HL-60/S4 treated with phorbol 12-myristate 13-acetate at 8.2 ng/mL for 4 days and 3 days (cell line): Measurements from ENCODE around the gene OR4F15.
"Not testable (repeated sequence)": the region's sequence is repeated elsewhere in the genome, so short reads cannot be mapped to it uniquely, and the experiment has no call there.

Experiments
- in situ Hi-C: fragments of 300-500 bp; cut with MboI; formaldehyde crosslinking; loops from 2 replicates; pipeline ENCODE4 v1.15.0; 2022; ENCODE audit warnings: low sequenced_read_pairs

The OR4F15 gene

GRCh38 chr15:101811902-101812301 lies at the start of gene OR4F15:
TSS of gene OR4F15 (plus strand) at chr15:101812202. CDS start at chr15:101818187, 5,985 bp downstream.
- in situ Hi-C loops: no loop called here

- in situ Hi-C loops: not testable (repeated sequence)
These were observed 47.2 kb upstream of the OR4F15 start for GRCh38 chr15:101764669-101765339.

GRCh38 chr15:101765340-101765671 lies 46.7 kb upstream of the OR4F15 start:
- in situ Hi-C loops: not testable (repeated sequence)

- in situ Hi-C loops: no loop called here
These were observed 46.1 kb upstream of the OR4F15 start for GRCh38 chr15:101765772-101766456.

- in situ Hi-C loops: not testable (repeated sequence)
These were observed 44.8 kb upstream of the OR4F15 start for GRCh38 chr15:101767083-101767640.

- in situ Hi-C loops: no loop called here
These were observed 39.1 kb upstream of the OR4F15 start for GRCh38 chr15:101772921-101773320.

GRCh38 chr15:101773496-101774100 lies 38.4 kb upstream of the OR4F15 start:
- in situ Hi-C loops: no loop called here

GRCh38 chr15:101775136-101775535 lies 36.9 kb upstream of the OR4F15 start:
- in situ Hi-C loops: no loop called here

GRCh38 chr15:101778576-101778975 lies 33.4 kb upstream of the OR4F15 start:
- in situ Hi-C loops: not testable (repeated sequence)

- in situ Hi-C loops: not testable (repeated sequence)
These were observed 31.8 kb upstream of the OR4F15 start for GRCh38 chr15:101780225-101780624.

GRCh38 chr15:101781928-101782327 lies 30.1 kb upstream of the OR4F15 start:
- in situ Hi-C loops: no loop called here

GRCh38 chr15:101784644-101785043 lies 27.4 kb upstream of the OR4F15 start:
- in situ Hi-C loops: no loop called here

- in situ Hi-C loops: not testable (repeated sequence)
These were observed 25.6 kb upstream of the OR4F15 start for GRCh38 chr15:101786422-101786821.

- in situ Hi-C loops: not testable (repeated sequence)
These were observed 24.0 kb upstream of the OR4F15 start for GRCh38 chr15:101788001-101788400.

- in situ Hi-C loops: not testable (repeated sequence)
These were observed 23.3 kb upstream of the OR4F15 start for GRCh38 chr15:101788503-101789269.

- in situ Hi-C loops: not testable (repeated sequence)
These were observed 21.3 kb upstream of the OR4F15 start for GRCh38 chr15:101790748-101791147.

GRCh38 chr15:101793981-101794380 lies 18.0 kb upstream of the OR4F15 start:
- in situ Hi-C loops: not testable (repeated sequence)

GRCh38 chr15:101795455-101795854 lies 16.5 kb upstream of the OR4F15 start:
- in situ Hi-C loops: no loop called here

GRCh38 chr15:101799665-101800064 lies 12.3 kb upstream of the OR4F15 start:
- in situ Hi-C loops: no loop called here

- in situ Hi-C loops: no loop called here
These were observed 11.0 kb upstream of the OR4F15 start for GRCh38 chr15:101801048-101801447.

- in situ Hi-C loops: no loop called here
These were observed 8.8 kb upstream of the OR4F15 start, which contains the start of gene OR4F6 for GRCh38 chr15:101803209-101803608. TSS of gene OR4F6 (plus strand) at chr15:101803509. CDS start at chr15:101805720, 2,211 bp downstream.
